Ascending aorta (tissue), 2 donors: ENCODE results near the gene SNCG. TPM values are rescaled to one million over a fixed set of nuclear protein-coding genes. Genes with fewer than 3 reads are reported as not detected.
A peak's percentile ranks its signal among the peaks of the same experiment; 100 is the strongest.
"Not testable (repeated sequence)": the region's sequence is repeated elsewhere in the genome, so short reads cannot be mapped to it uniquely, and the experiment has no call there.

Experiments used
- DNase-seq, 2 donors: peaks; one replicate each; pipeline ENCODE4 v3.0.0-alpha.2; 2019; ENCODE audit warnings: low spot score in 2 of 2
- H3K27ac ChIP-seq, 2 donors: fragments of 200-600 bp; sonication (generic); one replicate each; pipeline ENCODE4 v1.5.1; 2016 to 2017; ENCODE audit warnings: mild to moderate bottlenecking in 1 of 2
- H3K27me3 ChIP-seq: fragments of 200-600 bp; sonication (generic); one replicate; pipeline ENCODE4 v1.5.1; 2017
- H3K36me3 ChIP-seq, 2 donors: fragments of 200-600 bp; sonication (generic); one replicate each; pipeline ENCODE4 v1.5.1; 2016
- H3K4me1 ChIP-seq, 2 donors: fragments of 200-600 bp; sonication (generic); one replicate each; pipeline ENCODE4 v1.5.1; 2016 to 2017; ENCODE audit warnings: mild to moderate bottlenecking in 1 of 2
- H3K4me3 ChIP-seq, 2 donors: fragments of 200-600 bp; sonication (generic); one replicate each; pipeline ENCODE4 v1.5.1; 2016 to 2017; ENCODE audit warnings: mild to moderate bottlenecking in 1 of 2
- H3K9me3 ChIP-seq, 2 donors: fragments of 200-600 bp; sonication (generic); one replicate each; pipeline ENCODE4 v1.5.1; 2016
- CTCF ChIP-seq, 3 experiments: fragments of 200-600 bp in 2 of 3; fragments of 450-650 bp in 1 of 3; sonication (generic) in 2 of 3; IDR thresholded peaks; one replicate each; pipeline ENCODE4 v1.5.1; 2016 to 2019; ENCODE audit warnings: antibody characterized with exemption in 3 of 3, mild to moderate bottlenecking in 1 of 3, moderate library complexity in 1 of 3
- intact Hi-C: fragments of 100-400 bp; cut with DNase I; formaldehyde crosslinking; loops from one replicate; pipeline ENCODE4 v1.15.1; 2023
- total RNA-seq: library from RNA; depleted of rRNA; stranded (reverse); fragments of >200 nt; gene quantifications from one replicate; pipeline ENCODE4 v1.1.0, GENCODE V29; 2016

SNCG gene
- total RNA-seq, 1 donor from 2014 or later: 250 TPM

GRCh38 chr10:86944031-86944419, 14.4 kb upstream of the SNCG start:
- intact Hi-C loops: loop anchor here (5.0 kb wide), 1 partner anchor 113 kb away; no protein-coding TSS in a partner anchor
- DNase-seq: no peak
- TF ChIP-seq CTCF (IDR thresholded peaks at IDR 0.05): no peak
- Histone ChIP-seq H3K9me3 (no peaks in the 10 kb centered on the region), H3K27me3 (no peaks in the 10 kb centered on the region), H3K4me1 (peaks cover 7 to 24% of the 10 kb centered on the region in 2 donors), H3K27ac (no peak overlapping the region), H3K36me3 (no peaks in the 10 kb centered on the region), H3K4me3 (no peak overlapping the region)

GRCh38 chr10:86944471-86944870, 13.9 kb upstream of the SNCG start:
- TF ChIP-seq CTCF (IDR thresholded peaks at IDR 0.05): no peak
- H3K4me3 ChIP-seq: no peak overlapping the region

GRCh38 chr10:86944907-86945306, 13.5 kb upstream of the SNCG start:
- DNase-seq: peak in 1 of 2 donors; percentile 54
- intact Hi-C loops: loop anchor here (5.0 kb wide), 1 partner anchor 112 kb away; no protein-coding TSS in a partner anchor
- TF ChIP-seq CTCF (IDR thresholded peaks at IDR 0.05): no peak
- Histone ChIP-seq H3K9me3 (no peaks in the 10 kb centered on the region), H3K27me3 (no peaks in the 10 kb centered on the region), H3K4me1 (peaks cover 7 to 23% of the 10 kb centered on the region in 2 donors), H3K27ac (peak overlapping the region; percentile 49 to 56), H3K4me3 (peak overlapping the region in 1 of 2 donors; percentile 24), H3K36me3 (no peaks in the 10 kb centered on the region)

More at GRCh38 chr10:86944471-86944870, 13.9 kb upstream of the SNCG start:
- H3K4me1 ChIP-seq: peaks cover 7 to 23% of the 10 kb centered on the region in 2 donors
- intact Hi-C loops: loop anchor here (5.0 kb wide), 1 partner anchor 113 kb away; no protein-coding TSS in a partner anchor
- no peaks in the 10 kb centered on the region for H3K27me3 ChIP-seq
- no peaks in the 10 kb centered on the region for H3K36me3 ChIP-seq
- DNase-seq: peak in 1 of 2 donors; percentile 34
- peak overlapping the region in 1 of 2 donors; percentile 49 for H3K27ac ChIP-seq
- H3K9me3 ChIP-seq: no peaks in the 10 kb centered on the region

- Histone ChIP-seq H3K27ac (peak overlapping the region; percentile 49 to 56), H3K36me3 (no peaks in the 10 kb centered on the region), H3K9me3 (no peaks in the 10 kb centered on the region), H3K27me3 (no peaks in the 10 kb centered on the region), H3K4me1 (peaks cover 7 to 23% of the 10 kb centered on the region in 2 donors), H3K4me3 (peak overlapping the region in 1 of 2 donors; percentile 24)
- intact Hi-C loops: no loop called here
- DNase-seq: peak in 1 of 2 donors; percentile 73
- TF ChIP-seq CTCF (IDR thresholded peaks at IDR 0.05): peak in 2 of 3 experiments; percentile 30 to 45
Measured at GRCh38 chr10:86945361-86946212, 12.8 kb upstream of the SNCG start.

GRCh38 chr10:86946213-86947155, 11.9 kb upstream of the SNCG start:
- Histone ChIP-seq H3K9me3 (no peaks in the 10 kb centered on the region), H3K27ac (peak overlapping the region in 1 of 2 donors; percentile 49), H3K4me1 (peaks cover 7 to 27% of the 10 kb centered on the region in 2 donors), H3K4me3 (peak overlapping the region in 1 of 2 donors; percentile 24), H3K36me3 (no peaks in the 10 kb centered on the region), H3K27me3 (no peaks in the 10 kb centered on the region)
- intact Hi-C loops: no loop called here
- TF ChIP-seq CTCF (IDR thresholded peaks at IDR 0.05): no peak
- peak in 1 of 2 donors; percentile 77 for DNase-seq

- DNase-seq: peak in 1 of 2 donors; percentile 27
- H3K9me3 ChIP-seq, intact Hi-C loops, H3K36me3 ChIP-seq, H3K4me3 ChIP-seq, H3K27ac ChIP-seq, H3K27me3 ChIP-seq: not testable (repeated sequence)
- H3K4me1 ChIP-seq: peaks cover 8 to 32% of the 10 kb centered on the region in 2 donors
Measured at GRCh38 chr10:86947806-86948205, 10.6 kb upstream of the SNCG start.
